Colon (tissue), 2 donors: ENCODE results near the gene TENM4.

Experiments
- FAIRE-seq: peaks from 2 replicates; lab custom pipeline; 2012; peaks lifted over from hg19 to GRCh38; lab: Jason Lieb, UNC
- donor health status: control.
- donor health status: control.

Gene TENM4

DNA sequence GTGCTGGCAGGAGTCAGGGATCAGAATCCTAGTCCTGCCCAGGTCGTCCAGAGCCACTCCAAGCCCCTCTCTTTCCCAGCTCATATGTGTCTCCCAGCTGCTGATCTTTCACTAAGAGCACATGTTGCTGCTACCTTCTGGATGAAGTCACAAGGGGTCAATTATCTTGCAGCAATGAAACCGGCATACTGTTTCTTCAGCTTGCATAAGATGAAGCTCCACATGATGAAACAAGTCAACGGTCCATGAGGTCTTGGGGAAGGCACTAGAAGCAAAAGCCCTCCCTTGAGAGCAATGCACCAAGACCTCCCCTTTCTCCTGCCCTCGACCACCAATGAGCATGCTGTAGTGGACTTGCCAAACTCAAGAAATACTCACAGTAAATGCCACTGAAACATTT, 148.9 kb downstream of the TENM4 start:
- no peak for FAIRE-seq

- FAIRE-seq, result no peak
These were observed 150.1 kb downstream of the TENM4 start for GRCh38 chr11:79290761-79291160.

- no peak for FAIRE-seq
These were observed 152.9 kb downstream of the TENM4 start for GRCh38 chr11:79287952-79288351.

GRCh38 chr11:79285756-79286155, 155.1 kb downstream of the TENM4 start:
- FAIRE-seq, result no peak

- FAIRE-seq, result no peak
These were observed 164.0 kb downstream of the TENM4 start for GRCh38 chr11:79276736-79277325.

GRCh38 chr11:79274636-79275331, 166.0 kb downstream of the TENM4 start:
- FAIRE-seq, result no peak

DNA sequence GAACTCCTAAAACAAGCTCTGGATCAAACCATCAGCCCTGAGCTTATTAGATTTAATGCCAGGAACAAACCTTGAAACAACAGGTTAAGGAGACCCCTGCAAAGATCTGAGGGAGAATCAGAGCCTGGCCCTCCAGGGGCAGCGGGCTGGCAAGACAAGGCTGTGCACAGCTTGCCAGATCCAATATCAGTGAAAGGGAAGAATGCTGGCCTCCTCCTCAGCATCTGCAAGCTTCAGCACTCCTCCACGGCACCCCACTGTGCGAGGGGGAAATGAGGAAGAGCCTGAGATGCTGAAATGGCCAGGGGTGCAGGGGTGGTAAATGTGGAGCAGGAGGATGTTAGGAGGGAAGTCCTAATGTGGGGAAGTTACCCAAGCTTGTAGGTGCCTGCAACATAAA, 167.0 kb downstream of the TENM4 start:
- no peak for FAIRE-seq

DNA sequence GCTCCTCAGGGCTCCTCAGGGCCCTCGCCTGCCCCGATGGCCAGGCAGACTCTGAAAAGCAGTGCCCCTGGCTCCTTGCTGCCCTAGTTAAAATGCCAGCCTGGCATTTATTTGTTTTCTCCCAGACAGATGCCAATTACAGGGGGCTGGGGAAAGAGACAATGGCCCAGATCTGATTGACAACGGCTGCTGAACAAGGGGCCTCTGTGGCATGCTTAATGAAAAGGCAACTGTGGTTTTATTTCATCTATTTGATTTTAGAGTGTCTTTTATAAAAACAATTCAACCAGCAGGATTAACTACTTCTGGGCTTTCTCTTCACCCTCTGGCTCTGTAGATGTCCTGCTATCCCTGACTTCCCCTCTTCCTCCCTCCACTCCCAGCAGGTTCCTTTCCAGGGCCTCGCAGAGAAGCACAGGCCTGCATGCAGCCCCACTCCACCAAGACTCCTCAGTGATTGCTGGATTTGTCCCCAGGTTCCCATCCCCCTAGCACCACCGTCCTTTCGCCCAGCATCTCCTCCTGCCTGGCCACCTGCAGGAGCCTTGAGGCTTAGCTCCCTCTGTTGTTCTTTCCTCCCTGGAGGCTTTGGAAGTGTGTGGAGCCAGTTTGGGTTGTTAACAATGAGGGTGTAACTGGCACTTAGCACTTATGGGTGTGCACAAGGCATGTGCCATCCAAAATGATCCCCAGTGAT, 171.1 kb downstream of the TENM4 start:
- FAIRE-seq, result no peak

GRCh38 chr11:79266396-79266795, 174.4 kb downstream of the TENM4 start:
- no peak for FAIRE-seq

- FAIRE-seq, result no peak
These were observed 175.0 kb downstream of the TENM4 start for GRCh38 chr11:79265756-79266322.

DNA sequence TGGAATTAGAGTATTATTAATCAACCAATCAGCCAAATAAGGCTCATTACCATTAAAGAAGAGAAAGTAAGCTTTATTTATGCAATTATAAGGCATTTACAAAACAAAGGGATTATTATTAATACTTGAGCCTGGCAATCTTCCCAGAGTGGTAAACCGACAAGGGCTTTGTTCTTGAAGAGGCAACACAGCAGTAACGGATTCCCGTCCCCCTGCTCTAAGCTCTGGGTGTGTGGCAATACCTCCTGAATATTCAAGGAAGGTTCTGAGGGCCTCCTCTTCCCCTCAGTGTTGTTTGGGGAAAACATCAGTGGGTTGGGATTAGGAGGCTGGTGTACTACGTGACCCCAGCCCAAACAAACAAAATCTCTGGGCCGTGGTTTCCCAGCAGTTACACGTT, 176.5 kb downstream of the TENM4 start:
- FAIRE-seq, result no peak

- FAIRE-seq, result no peak
These were observed 177.8 kb downstream of the TENM4 start for GRCh38 chr11:79263001-79263400.

DNA sequence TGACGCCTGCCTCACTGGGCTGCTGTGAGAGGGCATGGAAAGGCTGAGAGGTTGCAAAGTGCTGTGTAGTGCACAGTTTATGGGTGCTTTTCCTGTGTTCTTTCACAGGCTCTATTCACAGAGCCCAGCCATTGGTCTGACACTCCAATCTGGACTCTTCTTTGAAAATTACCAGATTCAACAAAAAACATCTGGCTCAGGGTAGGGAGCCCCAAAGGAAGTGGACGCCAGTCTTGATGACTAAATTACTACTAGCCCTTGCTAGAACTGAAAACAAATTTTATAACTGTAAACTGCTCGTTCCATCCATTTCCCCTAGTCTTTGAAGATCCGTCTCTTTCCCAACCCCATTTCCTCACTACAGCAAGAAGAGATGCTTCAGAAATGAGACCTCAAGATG, 178.6 kb downstream of the TENM4 start:
- no peak for FAIRE-seq

DNA sequence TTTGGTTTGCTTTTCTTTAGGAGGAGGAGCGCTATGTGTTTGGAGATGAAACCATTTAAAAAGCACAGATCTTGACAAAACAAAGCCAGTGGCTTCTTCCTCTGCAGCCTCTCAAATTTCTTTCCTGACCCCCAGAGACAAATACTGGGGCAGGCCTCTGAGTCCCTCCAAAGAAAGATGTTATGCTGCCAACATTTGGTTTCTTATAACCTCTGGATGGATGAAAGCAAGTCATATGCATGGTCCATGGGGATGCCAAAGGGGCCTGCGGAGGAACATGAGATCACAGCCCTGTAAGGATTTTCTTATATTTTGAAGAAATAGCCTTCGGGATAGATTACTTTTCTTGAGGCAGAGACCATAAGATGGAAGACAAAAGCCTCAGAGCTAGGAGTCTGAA, 179.1 kb downstream of the TENM4 start:
- no peak for FAIRE-seq

DNA sequence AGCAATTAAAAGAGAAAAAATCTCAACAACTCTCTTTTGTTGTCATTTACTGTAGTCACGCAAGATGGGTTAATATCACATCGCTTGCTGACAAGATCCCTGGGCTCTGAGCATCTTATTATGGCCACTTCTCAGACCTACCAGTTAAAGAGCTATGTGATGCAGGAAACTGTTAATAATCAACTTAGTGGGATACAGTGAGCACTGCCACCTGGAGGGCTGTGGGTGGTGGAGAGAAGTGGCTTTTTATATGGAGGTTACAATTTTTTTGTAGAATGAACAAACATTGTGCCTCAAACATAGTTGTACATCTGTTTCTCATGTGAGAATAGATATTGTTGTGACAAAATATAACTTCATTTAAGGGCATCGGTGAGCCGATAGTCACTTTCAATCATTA, 181.0 kb downstream of the TENM4 start:
- FAIRE-seq, result no peak

GRCh38 chr11:79258576-79258975, 182.3 kb downstream of the TENM4 start:
- no peak for FAIRE-seq

- no peak for FAIRE-seq
These were observed 184.9 kb downstream of the TENM4 start for GRCh38 chr11:79255965-79256364.

DNA sequence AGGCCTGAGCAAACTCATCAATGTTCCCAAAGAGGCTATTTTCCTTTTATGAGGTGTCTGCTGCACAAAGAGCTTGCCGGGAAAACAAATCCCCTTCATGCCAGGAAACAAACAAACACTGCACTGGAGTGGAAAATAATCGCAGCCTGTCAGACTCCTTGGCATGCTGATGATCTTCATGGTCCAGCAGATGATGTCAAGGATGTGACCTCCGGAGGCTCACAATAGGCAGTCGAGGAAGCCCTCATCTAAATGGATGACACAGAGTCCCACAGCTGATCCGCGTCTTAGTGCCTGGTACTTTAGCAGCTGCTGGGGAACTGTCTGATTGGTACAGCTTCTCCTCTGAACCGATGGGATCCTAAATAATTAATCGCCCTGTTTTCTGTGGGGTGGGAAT, 187.6 kb downstream of the TENM4 start:
- FAIRE-seq, result no peak

GRCh38 chr11:79249295-79249993, 191.4 kb downstream of the TENM4 start:
- no peak for FAIRE-seq

GRCh38 chr11:79244798-79245197, 196.0 kb downstream of the TENM4 start:
- no peak for FAIRE-seq

- no peak for FAIRE-seq
These were observed 196.5 kb downstream of the TENM4 start for GRCh38 chr11:79244241-79244772.
